HCT116 (cell line): ENCODE results near the gene RIN3.

ENCODE experiments used
- CEBPB ChIP-seq: IDR thresholded peaks from 2 replicates; pipeline ENCODE4 v1.6.1; 2012; ENCODE audit warnings: low read depth
- EZH2 ChIP-seq: fragments of 200-600 bp; sonication (generic); IDR thresholded peaks from 2 replicates; pipeline ENCODE4 v1.6.1; 2017; ENCODE audit warnings: antibody characterized with exemption, mixed run types
- EZH2phosphoT487 ChIP-seq: fragments of 200-600 bp; IDR thresholded peaks from 2 replicates; pipeline ENCODE4 v1.6.1; 2018; ENCODE audit warnings: antibody characterized with exemption, borderline replicate concordance
- MAX ChIP-seq: IDR thresholded peaks from 2 replicates; pipeline ENCODE4 v1.6.1; 2012
- POLR2A ChIP-seq: IDR thresholded peaks from 2 replicates; pipeline ENCODE4 v1.7.0; 2011; ENCODE audit warnings: borderline replicate concordance; ENCODE audit not compliant: insufficient read depth, insufficient read length; ENCODE audit errors: extremely low read depth
- POLR2AphosphoS5 ChIP-seq: IDR thresholded peaks from 2 replicates; pipeline ENCODE4 v1.6.1; 2011; ENCODE audit warnings: mild to moderate bottlenecking, low read depth, low read length, moderate library complexity
- SP1 ChIP-seq: IDR thresholded peaks from 2 replicates; pipeline ENCODE4 v1.6.1; 2012; ENCODE audit warnings: low read depth
- ZFX ChIP-seq: fragments of 450-650 bp; IDR thresholded peaks from 2 replicates; pipeline ENCODE4 v1.6.1; 2017
- TF ChIP-seq, protein P1 (sequence below), 3 experiments: fragments of 200-600 bp in 1 of 3; sonication (generic) in 1 of 3; IDR thresholded peaks in 2 of 3; conservative IDR thresholded peaks in 1 of 3; 2 replicates each; pipeline ENCODE4 v1.5.1; 2012 to 2017; ENCODE audit warnings: low read depth in 2 of 3, low read length in 2 of 3, antibody characterized with exemption in 1 of 3, borderline replicate concordance in 1 of 3, control low read depth in 1 of 3, mild to moderate bottlenecking in 1 of 3, mixed read lengths in 1 of 3, mixed run types in 1 of 3, moderate library complexity in 1 of 3; ENCODE audit not compliant: insufficient read depth in 1 of 3
- TF ChIP-seq, protein P2 (sequence below): IDR thresholded peaks from 2 replicates; pipeline ENCODE4 v1.6.1; 2012

- TF ChIP-seq EZH2phosphoT487: no peak
- TF ChIP-seq, protein P1, sequence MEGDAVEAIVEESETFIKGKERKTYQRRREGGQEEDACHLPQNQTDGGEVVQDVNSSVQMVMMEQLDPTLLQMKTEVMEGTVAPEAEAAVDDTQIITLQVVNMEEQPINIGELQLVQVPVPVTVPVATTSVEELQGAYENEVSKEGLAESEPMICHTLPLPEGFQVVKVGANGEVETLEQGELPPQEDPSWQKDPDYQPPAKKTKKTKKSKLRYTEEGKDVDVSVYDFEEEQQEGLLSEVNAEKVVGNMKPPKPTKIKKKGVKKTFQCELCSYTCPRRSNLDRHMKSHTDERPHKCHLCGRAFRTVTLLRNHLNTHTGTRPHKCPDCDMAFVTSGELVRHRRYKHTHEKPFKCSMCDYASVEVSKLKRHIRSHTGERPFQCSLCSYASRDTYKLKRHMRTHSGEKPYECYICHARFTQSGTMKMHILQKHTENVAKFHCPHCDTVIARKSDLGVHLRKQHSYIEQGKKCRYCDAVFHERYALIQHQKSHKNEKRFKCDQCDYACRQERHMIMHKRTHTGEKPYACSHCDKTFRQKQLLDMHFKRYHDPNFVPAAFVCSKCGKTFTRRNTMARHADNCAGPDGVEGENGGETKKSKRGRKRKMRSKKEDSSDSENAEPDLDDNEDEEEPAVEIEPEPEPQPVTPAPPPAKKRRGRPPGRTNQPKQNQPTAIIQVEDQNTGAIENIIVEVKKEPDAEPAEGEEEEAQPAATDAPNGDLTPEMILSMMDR (IDR thresholded peaks at IDR 0.05 in 2 of 3, conservative IDR thresholded peaks at IDR 0.05 in 1 of 3; ENCODE audit: borderline replicate concordance in 1 of 3, insufficient read depth in 1 of 3, low read depth in 2 of 3, low read length in 2 of 3): no peak
- no peak for TF ChIP-seq ZFX
- no peak for TF ChIP-seq POLR2A
- TF ChIP-seq, protein P2, sequence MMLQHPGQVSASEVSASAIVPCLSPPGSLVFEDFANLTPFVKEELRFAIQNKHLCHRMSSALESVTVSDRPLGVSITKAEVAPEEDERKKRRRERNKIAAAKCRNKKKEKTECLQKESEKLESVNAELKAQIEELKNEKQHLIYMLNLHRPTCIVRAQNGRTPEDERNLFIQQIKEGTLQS: no peak
- no peak for TF ChIP-seq SP1
- TF ChIP-seq MAX: no peak
- no peak for TF ChIP-seq EZH2
- TF ChIP-seq POLR2AphosphoS5: no peak
- TF ChIP-seq CEBPB: no peak
Measured at GRCh38 chr14:92677955-92678354, 164.4 kb downstream of the RIN3 start.
